Vagina (tissue), 2 donors: ENCODE results near the gene ARMC9.
"Not testable (repeated sequence)": the region's sequence is repeated elsewhere in the genome, so short reads cannot be mapped to it uniquely, and the experiment has no call there.

Source experiments
- CTCF ChIP-seq, 3 experiments: fragments of 450-650 bp in 2 of 3; fragments of 200-600 bp in 1 of 3; sonication (generic) in 1 of 3; IDR thresholded peaks; one replicate each; pipeline ENCODE4 v1.5.1; 2017 to 2019; ENCODE audit warnings: antibody characterized with exemption in 3 of 3, mild to moderate bottlenecking in 2 of 3, moderate library complexity in 2 of 3
- POLR2AphosphoS5 ChIP-seq, 2 donors: sonication (generic); formaldehyde crosslinking; IDR thresholded peaks; one replicate each; pipeline ENCODE4 v1.9.0; 2017; ENCODE audit warnings: antibody characterized with exemption in 2 of 2, mild to moderate bottlenecking in 2 of 2, low read depth in 1 of 2; ENCODE audit not compliant: insufficient read depth in 1 of 2

DNA sequence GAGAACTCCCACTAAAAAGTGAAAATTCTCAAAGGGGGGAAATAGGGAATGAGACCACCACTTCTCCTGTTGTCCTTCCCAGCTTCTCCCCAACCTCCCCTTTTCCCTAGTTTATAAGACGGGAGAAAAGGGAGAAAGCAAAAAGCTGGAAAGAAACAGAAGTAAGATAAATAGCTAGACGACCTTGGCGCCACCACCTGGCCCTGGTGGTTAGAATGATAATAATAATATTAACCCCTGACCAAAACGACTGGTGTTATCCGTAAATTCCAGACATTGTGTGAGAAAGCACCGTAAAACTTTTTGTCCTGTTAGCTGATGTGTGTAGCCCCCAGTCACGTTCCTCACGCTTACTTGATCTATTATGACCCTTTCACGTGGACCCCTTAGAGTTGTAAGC is 209.9 kb downstream of the ARMC9 start:
- not testable (repeated sequence) for TF ChIP-seq POLR2AphosphoS5 (IDR thresholded peaks at IDR 0.05; ENCODE audit: insufficient read depth in 1 of 2, low read depth in 1 of 2); CTCF (IDR thresholded peaks at IDR 0.05)
